ENCODE data around the gene SURF4. TPM values are rescaled to one million over a fixed set of nuclear protein-coding genes. Genes with fewer than 3 reads are reported as not detected.
A peak's percentile ranks its signal among the peaks of the same experiment; 100 is the strongest.

SURF4 gene
- total and polyA plus RNA-seq, 10 donors, result 21.9 to 115 (median 90.0) TPM

DNA sequence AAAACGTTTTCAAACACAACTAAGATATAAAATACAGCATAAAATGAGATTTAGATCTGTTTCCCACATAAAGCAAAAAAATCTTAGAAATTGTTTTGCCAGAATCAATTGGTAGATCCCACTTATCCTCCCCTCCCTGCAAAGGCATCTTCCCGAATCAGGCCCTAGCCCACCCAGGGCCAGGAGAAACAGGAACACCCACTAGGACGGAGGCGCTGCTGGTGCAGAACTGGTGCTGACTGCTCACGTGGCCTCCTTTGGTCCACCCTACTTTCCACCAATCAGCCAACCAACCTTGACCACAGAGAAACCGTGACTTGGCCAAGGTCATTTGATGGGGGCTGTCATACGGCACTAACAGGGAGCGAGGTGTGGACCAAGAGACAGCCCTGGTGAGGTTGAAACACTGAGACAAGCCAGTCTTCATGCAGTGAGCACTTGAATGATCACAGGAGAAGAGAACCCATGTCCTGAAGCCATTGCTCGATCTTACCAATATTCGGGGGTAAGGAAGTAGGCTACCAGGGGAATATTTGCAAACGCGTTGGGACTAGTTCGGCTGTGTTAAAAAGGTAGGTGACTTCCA, 14.3 kb downstream of the SURF4 start:
- WGBS, 5 donors, result 72 to 86% (median 81%) methylated on average over 13 of the region's 13 CpGs
- no peak for DNase-seq
- TF ChIP-seq CTCF (IDR thresholded peaks at IDR 0.05 in 8 of 11, conservative IDR thresholded peaks at IDR 0.05 in 3 of 11) (no peak), POLR2AphosphoS5 (IDR thresholded peaks at IDR 0.05) (peak in 1 of 3 donors; percentile 26)
- peaks cover 0 to 89% (median 71%) of the 10 kb centered on the region in 6 donors for H3K36me3 ChIP-seq
- H3K9me3 ChIP-seq, result no peaks in the 10 kb centered on the region
- H3K4me1 ChIP-seq, result peaks cover 8 to 61% (median 34%) of the 10 kb centered on the region in 6 donors
- intact Hi-C loops (cut with DNase I; ENCODE audit: low total_unique reads), result no loop called here
- no peaks in the 10 kb centered on the region for H3K27me3 ChIP-seq (replicated peaks in 1 of 7)
- no peak overlapping the region for H3K4me3 ChIP-seq
- H3K27ac ChIP-seq, result no peak overlapping the region

DNA sequence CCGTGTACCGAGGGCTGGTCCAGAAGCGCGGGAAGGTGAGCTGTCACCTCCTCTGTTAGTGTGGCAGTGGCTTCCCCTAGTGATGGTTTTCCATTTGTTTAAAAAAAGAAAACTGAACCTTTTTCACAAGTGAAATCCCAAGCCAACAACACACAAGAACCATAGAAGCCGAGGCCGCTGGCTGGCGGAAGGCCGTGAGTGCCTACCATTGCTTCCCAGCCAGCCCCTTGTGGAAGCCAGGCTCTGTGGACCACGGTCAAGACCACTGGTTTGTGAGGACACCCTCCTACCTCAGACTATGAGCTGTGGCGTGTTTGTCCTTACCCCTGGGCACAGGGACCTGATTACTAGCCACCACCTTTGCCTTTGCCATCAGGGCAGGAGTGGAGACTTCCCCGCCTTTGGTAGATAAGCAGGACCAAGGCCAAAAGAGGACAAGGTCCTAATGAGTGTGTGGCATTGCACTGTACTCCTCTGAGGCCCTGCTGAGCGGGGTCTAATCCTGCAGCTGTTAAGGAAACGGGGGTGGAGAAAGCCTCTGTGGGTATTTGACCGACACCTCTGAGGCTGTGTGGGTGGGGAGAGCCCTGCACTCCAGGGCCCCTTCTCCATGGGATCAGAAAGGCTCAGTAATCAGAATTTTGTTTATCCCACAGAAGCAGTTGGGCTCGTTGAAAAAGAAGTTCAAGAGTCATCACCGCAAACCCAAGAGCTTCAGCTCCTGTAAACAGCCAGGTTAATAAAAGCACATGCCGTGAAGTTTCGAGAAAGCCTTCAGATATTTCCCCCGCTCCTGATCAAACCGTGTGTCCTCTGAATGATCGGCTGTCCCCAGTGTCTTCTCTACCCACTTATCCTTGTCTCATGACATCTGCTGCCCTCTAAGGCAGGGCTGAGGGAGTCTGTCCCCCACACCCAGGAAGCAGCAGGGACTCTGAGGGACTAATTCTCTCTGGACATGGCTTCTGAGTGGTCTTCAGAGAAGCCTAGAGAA, 15.2 kb downstream of the SURF4 start:
- peaks cover 8 to 61% (median 34%) of the 10 kb centered on the region in 6 donors for H3K4me1 ChIP-seq
- H3K4me3 ChIP-seq, result no peak overlapping the region
- H3K27ac ChIP-seq, result peak overlapping the region in 2 of 8 donors; percentile 10 to 33
- H3K36me3 ChIP-seq, result peaks cover 0 to 80% (median 62%) of the 10 kb centered on the region in 6 donors
- no peak for DNase-seq
- 77 to 82% (median 81%) methylated on average over 20 to 21 of the region's 21 CpGs for WGBS, 5 donors
- H3K27me3 ChIP-seq (replicated peaks in 1 of 7), result no peaks in the 10 kb centered on the region
- H3K9me3 ChIP-seq, result no peaks in the 10 kb centered on the region
- TF ChIP-seq CTCF (IDR thresholded peaks at IDR 0.05 in 8 of 11, conservative IDR thresholded peaks at IDR 0.05 in 3 of 11), result no peak
- TF ChIP-seq POLR2A (IDR thresholded peaks at IDR 0.05), result no peak
- peak; percentile 22 to 41 (median 41) for TF ChIP-seq POLR2AphosphoS5 (IDR thresholded peaks at IDR 0.05)
- intact Hi-C loops (cut with DNase I; ENCODE audit: low total_unique reads), result no loop called here

GRCh38 chr9:133359399-133360175, 16.3 kb downstream of the SURF4 start:
- H3K27ac ChIP-seq, result peak overlapping the region in 2 of 8 donors; percentile 21 to 91

More at GRCh38 chr9:133359399-133360175, 16.3 kb downstream of the SURF4 start:
- peaks cover 0 to 72% (median 51%) of the 10 kb centered on the region in 6 donors for H3K36me3 ChIP-seq
- H3K27me3 ChIP-seq (replicated peaks in 1 of 7), result no peaks in the 10 kb centered on the region
- DNase-seq, result no peak
- intact Hi-C loops (cut with DNase I; ENCODE audit: low total_unique reads), result no loop called here
- 71 to 82% (median 73%) methylated on average over 13 to 20 of the region's 20 CpGs for WGBS, 5 donors
- no peak overlapping the region for H3K4me3 ChIP-seq
- H3K9me3 ChIP-seq, result no peaks in the 10 kb centered on the region
- TF ChIP-seq POLR2A (IDR thresholded peaks at IDR 0.05), result no peak
- peak in 1 of 11 experiments; percentile 24 for TF ChIP-seq CTCF (IDR thresholded peaks at IDR 0.05 in 8 of 11, conservative IDR thresholded peaks at IDR 0.05 in 3 of 11)
- TF ChIP-seq POLR2AphosphoS5 (IDR thresholded peaks at IDR 0.05), result peak in 2 of 3 donors; percentile 2 to 63
- H3K4me1 ChIP-seq, result peaks cover 19 to 73% (median 45%) of the 10 kb centered on the region in 6 donors
